K562 (cell line): ENCODE measurements around the gene PRKAR1B. TPM values are rescaled to one million over a fixed set of nuclear protein-coding genes. Genes with fewer than 3 reads are reported as not detected.

Experiments used
- ATAC-seq: fragments of 200-7000 bp; cut with Tn5 transposase; 3 replicates; pipeline ENCODE4 v1.9.1; 2020; ENCODE audit warnings: moderate library complexity
- BruUV-seq: library from RNA; stranded (reverse); fragments of 400-500 nt; replicated peaks from 2 replicates; lab custom pipeline; 2021; lab: Mats Ljungman, UMichigan
- CTCF ChIA-PET: fragments of 300-600 bp; formaldehyde crosslinking; extraction: SDS; loops from one replicate; lab custom pipeline; 2021; ENCODE audit warnings: low intra/inter-chr PET ratio; lab: Yijun Ruan, JAX
- POLR2A ChIA-PET: fragments of 300-600, 350-650 bp; sonication (Branson Sonifier 250); formaldehyde crosslinking; extraction: SDS; loops from one replicate; lab custom pipeline; 2021; ENCODE audit warnings: antibody characterized with exemption, inconsistent platforms; lab: Yijun Ruan, JAX
- DNase-seq, 4 experiments: peaks; one replicate each; pipeline versions ENCODE4 v3.0.0 to v3.0.0-alpha.2; 2011 to 2018; ENCODE audit warnings: low spot score in 3 of 4, mixed read lengths in 3 of 4; ENCODE audit errors: extremely low read depth in 1 of 4
- FAIRE-seq: peaks from 2 replicates; lab custom pipeline; 2011; peaks lifted over from hg19 to GRCh38; lab: Jason Lieb, UNC
- H2AFZ ChIP-seq: 2 replicates; pipeline ENCODE4 v1.6.0; 2011; ENCODE audit warnings: low read depth, low read length, control low read depth, inconsistent platforms
- H3K27ac ChIP-seq: fragments of 200-600 bp; 3 replicates; pipeline ENCODE4 v1.8.0; 2011; ENCODE audit warnings: low read depth, mild to moderate bottlenecking, control low read depth, inconsistent platforms, low read length, moderate library complexity, mixed read lengths; ENCODE audit errors: extremely low read depth
- H3K27me3 ChIP-seq, 2 experiments: fragments of 300-600 bp in 1 of 2; 2 replicates in 1 of 2; 3 replicates in 1 of 2; pipeline versions ENCODE4 v1.6.0 to v1.8.0; 2011; ENCODE audit warnings: inconsistent platforms in 2 of 2, low read length in 2 of 2, mild to moderate bottlenecking in 1 of 2, mixed read lengths in 1 of 2, moderate library complexity in 1 of 2; ENCODE audit not compliant: control insufficient read depth in 2 of 2, insufficient read depth in 2 of 2
- H3K36me3 ChIP-seq: fragments of 300-600 bp; 3 replicates; pipeline ENCODE4 v1.8.0; 2011; ENCODE audit warnings: mild to moderate bottlenecking, low read length, inconsistent platforms; ENCODE audit not compliant: control insufficient read depth, insufficient read depth
- H3K4me1 ChIP-seq, 2 experiments: fragments of 200-600 bp in 1 of 2; replicated peaks in 1 of 2; 2 replicates in 1 of 2; 3 replicates in 1 of 2; pipeline versions ENCODE4 v1.5.1 to v1.8.0; 2011; ENCODE audit warnings: inconsistent platforms in 2 of 2, low read length in 2 of 2, mild to moderate bottlenecking in 1 of 2, mixed read lengths in 1 of 2, moderate library complexity in 1 of 2; ENCODE audit not compliant: control insufficient read depth in 2 of 2, insufficient read depth in 2 of 2
- H3K4me2 ChIP-seq: 2 replicates; pipeline ENCODE4 v1.6.1; 2011; ENCODE audit warnings: low read length, control low read depth, inconsistent platforms, mixed read lengths; ENCODE audit not compliant: insufficient read depth
- H3K4me3 ChIP-seq: fragments of 200-600 bp; sonication (generic), shearing (Covaris generic); 2 replicates; pipeline ENCODE4 v1.5.1; 2016; ENCODE audit warnings: control low read depth, inconsistent platforms
- H3K79me2 ChIP-seq: fragments of 200-600 bp; 3 replicates; pipeline ENCODE4 v1.8.0; 2011; ENCODE audit warnings: low read length, inconsistent platforms; ENCODE audit not compliant: control insufficient read depth, insufficient read depth
- H3K9ac ChIP-seq, 2 experiments: 2 replicates each; pipeline versions ENCODE4 v1.6.0 to v1.6.1; 2011; ENCODE audit warnings: low read depth in 2 of 2, low read length in 2 of 2, control low read depth in 1 of 2, inconsistent platforms in 1 of 2, mild to moderate bottlenecking in 1 of 2, mixed read lengths in 1 of 2; ENCODE audit not compliant: insufficient read depth in 1 of 2
- H3K9me1 ChIP-seq: one replicate; pipeline ENCODE4 v1.6.0; 2011; ENCODE audit warnings: inconsistent platforms, mild to moderate bottlenecking, low read length, moderate library complexity; ENCODE audit not compliant: control insufficient read depth, insufficient read depth
- H3K9me3 ChIP-seq: replicated peaks from 2 replicates; pipeline ENCODE4 v1.5.1; 2011; ENCODE audit warnings: low read depth, low read length, inconsistent platforms; ENCODE audit not compliant: control insufficient read depth, insufficient read depth
- H4K20me1 ChIP-seq: replicated peaks from 2 replicates; pipeline ENCODE4 v1.6.1; 2011; ENCODE audit warnings: low read length, inconsistent platforms, mixed read lengths; ENCODE audit not compliant: control insufficient read depth, insufficient read depth
- MCM3 ChIP-seq: fragments of 450-650 bp; IDR thresholded peaks from 2 replicates; pipeline ENCODE4 v1.6.1; 2016
- RBFOX2 ChIP-seq: fragments of 200-400 bp; formaldehyde crosslinking; IDR thresholded peaks from 2 replicates; pipeline ENCODE4 v1.6.1; 2017; ENCODE audit warnings: low read depth, mild to moderate bottlenecking, low read length, moderate library complexity
- THAP7 ChIP-seq: fragments of 250-450 bp; sonication (Bioruptor Pico); IDR thresholded peaks from 2 replicates; pipeline ENCODE4 v1.5.0; 2021
- ZBTB33 ChIP-seq: sonication (generic); formaldehyde crosslinking; IDR thresholded peaks from 2 replicates; pipeline ENCODE4 v1.8.1; 2023; ENCODE audit warnings: mild to moderate bottlenecking, missing genetic modification reagents
- WGBS: fragments of 100-300 bp; shearing (Covaris generic); methylation state at CpG from one replicate; pipeline ENCODE4 v1.1.6; 2016; ENCODE audit warnings: low coverage, mixed read lengths; ENCODE audit not compliant: insufficient coverage; ENCODE audit errors: missing lambda C conversion rate; 5-methylcytosine and 5-hydroxymethylcytosine counted together
- in situ Hi-C: fragments of 300-500 bp; cut with MboI; formaldehyde crosslinking; loops from 4 replicates; pipeline ENCODE4 v1.15.0; 2018; ENCODE audit warnings: inconsistent platforms, mixed read lengths
- intact Hi-C: fragments of 100-400 bp; cut with micrococcal nuclease; formaldehyde crosslinking; loops from 2 replicates; pipeline ENCODE4 v1.14.2; 2022
- polyA plus RNA-seq, 8 experiments: library from polyadenylated mRNA; depleted of rRNA in 4 of 8; stranded (reverse) in 5 of 8; unstranded in 3 of 8; fragments of >200 nt; fragmentation: Nextera tagmentation in 2 of 8; fragmentation: Illumina TruSeq in 1 of 8; extraction: Ambion mirVana in 2 of 8; extraction: Trizol in 1 of 8; gene quantifications; 2 replicates each; pipeline versions ENCODE4 v1.2.1 to v1.2.3, GENCODE V29; 2011 to 2014; ENCODE audit warnings: inconsistent platforms in 1 of 8, missing spikeins in 1 of 8
- total RNA-seq, 7 experiments: library from RNA; depleted of rRNA in 6 of 7; stranded (reverse); fragments of >200 nt in 6 of 7; fragmentation: Illumina TruSeq in 2 of 7; extraction: Trizol in 2 of 7; gene quantifications; 2 replicates each; pipeline versions ENCODE4 v1.2.1 to v1.2.3, GENCODE V29; 2011 to 2021; ENCODE audit warnings: low replicate concordance in 1 of 7

PRKAR1B gene
- total and polyA plus RNA-seq, 9 of the 15 experiments (the other 6 are each of a cell fraction or from before 2014, with no cell fraction given), result 0.99 to 30.5 (median 12.7) TPM

- FAIRE-seq (no peak), DNase-seq (no peak), ATAC-seq (no peak)
- Histone ChIP-seq H3K27ac (no peak overlapping the region), H3K9me3 (peaks cover 4% of the 10 kb centered on the region; the same call in 1 of the 2 replicates), H2AFZ (no peak overlapping the region), H3K4me3 (no peak overlapping the region), H3K36me3 (peaks cover 75% of the 10 kb centered on the region), H3K79me2 (peaks cover 39% of the 10 kb centered on the region), H3K4me2 (no peak overlapping the region), H3K9ac (no peak overlapping the region), H3K4me1 (peaks cover 0 to 11% of the 10 kb centered on the region in 2 experiments; a peak in 2 of 5 replicates), H3K27me3 (no peaks in the 10 kb centered on the region)
- POLR2A ChIA-PET, result interaction anchor here (1.2 kb wide), 1 partner anchor 20 kb away, joined by 5 read pairs; no protein-coding TSS in a partner anchor
- no TSS peak for BruUV-seq
- peak; percentile 92 for TF ChIP-seq ZBTB33 (CRISPR knock-in tag)
- no peak for TF ChIP-seq MCM3
- no peak for TF ChIP-seq THAP7 (CRISPR knock-in tag)
- TF ChIP-seq RBFOX2, result peak; percentile 25; the same call in 1 of the 2 replicates
- TF ChIP-seq, all 486 proteins: peak for 2
- in situ Hi-C loops, result no loop called here
- H3K9me1 ChIP-seq, result no peaks in the 10 kb centered on the region
- WGBS, result 88% methylated on average over 15 of the region's 15 CpGs
- intact Hi-C loops, result no loop called here
- no peaks in the 10 kb centered on the region for H4K20me1 ChIP-seq
- CTCF ChIA-PET, result interaction anchor here (0.6 kb wide), 1 partner anchor 433 kb away, joined by 3 read pairs; no protein-coding TSS in a partner anchor
These were observed 14.8 kb upstream of the PRKAR1B start for GRCh38 chr7:741850-742249.
